Trophoblast cell (in vitro differentiated cells and primary cell): ENCODE measurements around the gene ARHGEF11.
"Not testable (repeated sequence)": the region's sequence is repeated elsewhere in the genome, so short reads cannot be mapped to it uniquely, and the experiment has no call there.

ENCODE experiments used
- DNase-seq, 2 donors: peaks; one replicate each; pipeline ENCODE4 v3.0.0-alpha.2; 2016
- H2AFZ ChIP-seq: 2 replicates; pipeline ENCODE4 v1.6.1; 2013; ENCODE audit warnings: low read length, moderate library complexity, mild to moderate bottlenecking; ENCODE audit not compliant: insufficient read depth, poor library complexity
- H2AK5ac ChIP-seq: 2 replicates; pipeline ENCODE4 v1.6.1; 2013; ENCODE audit warnings: mild to moderate bottlenecking, low read length
- H2BK120ac ChIP-seq: 2 replicates; pipeline ENCODE4 v1.6.1; 2013; ENCODE audit warnings: low read length, mild to moderate bottlenecking, moderate library complexity; ENCODE audit not compliant: insufficient read depth, poor library complexity
- H2BK12ac ChIP-seq: 2 replicates; pipeline ENCODE4 v1.6.1; 2013; ENCODE audit warnings: mild to moderate bottlenecking, low read length, moderate library complexity
- H2BK5ac ChIP-seq: 2 replicates; pipeline ENCODE4 v1.6.1; 2013; ENCODE audit warnings: low read length, low read depth, moderate library complexity, mild to moderate bottlenecking; ENCODE audit not compliant: poor library complexity
- H3K14ac ChIP-seq: 2 replicates; pipeline ENCODE4 v1.6.1; 2013; ENCODE audit warnings: mild to moderate bottlenecking, low read length
- H3K18ac ChIP-seq: 2 replicates; pipeline ENCODE4 v1.6.1; 2013; ENCODE audit warnings: mild to moderate bottlenecking, low read length
- H3K23ac ChIP-seq: 2 replicates; pipeline ENCODE4 v1.6.1; 2013; ENCODE audit warnings: low read length
- H3K27ac ChIP-seq: 2 replicates; pipeline ENCODE4 v1.5.1; 2013; ENCODE audit warnings: low read depth, mild to moderate bottlenecking, inconsistent platforms, low read length, moderate library complexity
- H3K27me3 ChIP-seq: 2 replicates; pipeline ENCODE4 v1.6.1; 2013; ENCODE audit warnings: inconsistent platforms, mild to moderate bottlenecking, low read length, moderate library complexity; ENCODE audit not compliant: insufficient read depth
- H3K36me3 ChIP-seq, 2 experiments: 1 replicate in 1 of 2; 2 replicates in 1 of 2; pipeline ENCODE4 v1.6.1; 2013; ENCODE audit warnings: low read length in 2 of 2, mild to moderate bottlenecking in 2 of 2, moderate library complexity in 1 of 2; ENCODE audit not compliant: insufficient read depth in 2 of 2, control insufficient read depth in 1 of 2
- H3K4ac ChIP-seq: 2 replicates; pipeline ENCODE4 v1.6.1; 2013; ENCODE audit warnings: low read depth, mild to moderate bottlenecking, low read length, moderate library complexity
- H3K4me1 ChIP-seq, 2 experiments: 1 replicate in 1 of 2; 2 replicates in 1 of 2; pipeline ENCODE4 v1.6.1; 2013; ENCODE audit warnings: low read length in 2 of 2, mild to moderate bottlenecking in 2 of 2, moderate library complexity in 1 of 2; ENCODE audit not compliant: insufficient read depth in 2 of 2, control insufficient read depth in 1 of 2
- H3K4me2 ChIP-seq: 2 replicates; pipeline ENCODE4 v1.6.1; 2013; ENCODE audit warnings: inconsistent platforms, mild to moderate bottlenecking, low read length, moderate library complexity
- H3K4me3 ChIP-seq: 2 replicates; pipeline ENCODE4 v1.5.1; 2013; ENCODE audit warnings: mild to moderate bottlenecking, low read depth, low read length, inconsistent platforms
- H3K79me1 ChIP-seq: one replicate; pipeline ENCODE4 v1.6.1; 2013; ENCODE audit warnings: low read length
- H3K79me2 ChIP-seq: 2 replicates; pipeline ENCODE4 v1.6.1; 2013; ENCODE audit warnings: low read length, mild to moderate bottlenecking; ENCODE audit not compliant: control insufficient read depth, insufficient read depth, poor library complexity
- H3K9ac ChIP-seq: 2 replicates; pipeline ENCODE4 v1.6.1; 2013; ENCODE audit warnings: mild to moderate bottlenecking, low read length
- H3K9me3 ChIP-seq: 2 replicates; pipeline ENCODE4 v1.6.1; 2013; ENCODE audit warnings: low read depth, mild to moderate bottlenecking, control low read depth, inconsistent platforms, low read length; ENCODE audit not compliant: insufficient read depth
- H4K12ac ChIP-seq: 2 replicates; pipeline ENCODE4 v1.6.1; 2013; ENCODE audit warnings: low read depth, mild to moderate bottlenecking, low read length, moderate library complexity
- H4K8ac ChIP-seq: 2 replicates; pipeline ENCODE4 v1.6.1; 2013; ENCODE audit warnings: low read depth, mild to moderate bottlenecking, low read length, moderate library complexity
- H4K91ac ChIP-seq: one replicate; pipeline ENCODE4 v1.6.1; 2013; ENCODE audit warnings: low read depth, mild to moderate bottlenecking, low read length, moderate library complexity
- WGBS: extraction: QIAGEN DNeasy Blood & Tissue Kit; methylation state at CpG from one replicate; pipeline ENCODE4 v1.1.7; 2013; ENCODE audit warnings: missing lambda C conversion rate; ENCODE audit not compliant: insufficient read length, insufficient coverage; ENCODE audit errors: extremely low coverage; 5-methylcytosine and 5-hydroxymethylcytosine counted together

Gene ARHGEF11

DNA sequence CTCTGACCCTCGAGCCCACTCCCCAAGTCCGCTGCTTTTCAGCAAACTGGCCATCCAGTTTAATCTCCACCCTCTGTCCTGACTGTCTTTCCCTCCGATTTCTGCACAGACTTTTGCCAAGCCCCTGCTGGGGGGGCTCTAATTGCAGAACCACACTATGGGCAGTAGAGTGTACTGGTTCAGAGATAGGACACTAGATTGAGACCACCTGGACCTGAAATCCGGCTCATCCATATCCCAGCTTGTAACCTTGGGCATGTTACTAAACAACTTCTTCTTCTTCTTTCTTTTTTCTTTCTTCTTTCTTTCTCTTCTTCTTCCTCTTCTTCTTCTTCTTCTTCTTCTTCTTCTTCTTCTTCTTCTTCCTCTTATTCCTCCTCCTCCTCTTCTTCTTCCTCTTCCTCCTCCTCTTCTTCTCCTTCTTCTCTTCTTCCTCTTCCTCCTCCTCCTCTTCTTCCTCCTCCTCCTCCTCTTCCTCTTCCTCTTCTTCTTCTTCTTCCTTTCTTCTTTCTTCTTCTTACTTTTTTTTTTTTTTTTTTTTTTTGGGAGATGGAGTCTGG, 117.4 kb downstream of the ARHGEF11 start:
- no peak overlapping the region for H2AFZ ChIP-seq
- H4K12ac ChIP-seq: no peak overlapping the region
- no peak overlapping the region for H3K27ac ChIP-seq
- H3K36me3 ChIP-seq: no peaks in the 10 kb centered on the region
- H3K27me3 ChIP-seq: peaks cover 42% of the 10 kb centered on the region
- peaks cover 7 to 8% of the 10 kb centered on the region in 2 experiments for H3K4me1 ChIP-seq
- H3K9ac ChIP-seq: no peak overlapping the region
- no CpG with 5 or more reads among the region's 4 CpGs for WGBS
- H3K9me3 ChIP-seq: no peaks in the 10 kb centered on the region
- no peak overlapping the region for H2BK12ac ChIP-seq
- H2BK5ac ChIP-seq: no peak overlapping the region
- H3K4me2 ChIP-seq: peak overlapping the region; percentile 90
- H4K8ac ChIP-seq: no peak overlapping the region
- no peak overlapping the region for H3K4me3 ChIP-seq
- no peak overlapping the region for H3K23ac ChIP-seq
- H4K91ac ChIP-seq: no peak overlapping the region
- H2BK120ac ChIP-seq: no peak overlapping the region
- H3K14ac ChIP-seq: no peak overlapping the region
- no peaks in the 10 kb centered on the region for H3K79me2 ChIP-seq
- no peak for DNase-seq
- no peak overlapping the region for H2AK5ac ChIP-seq
- no peaks in the 10 kb centered on the region for H3K79me1 ChIP-seq
- no peak overlapping the region for H3K4ac ChIP-seq
- H3K18ac ChIP-seq: no peak overlapping the region

DNA sequence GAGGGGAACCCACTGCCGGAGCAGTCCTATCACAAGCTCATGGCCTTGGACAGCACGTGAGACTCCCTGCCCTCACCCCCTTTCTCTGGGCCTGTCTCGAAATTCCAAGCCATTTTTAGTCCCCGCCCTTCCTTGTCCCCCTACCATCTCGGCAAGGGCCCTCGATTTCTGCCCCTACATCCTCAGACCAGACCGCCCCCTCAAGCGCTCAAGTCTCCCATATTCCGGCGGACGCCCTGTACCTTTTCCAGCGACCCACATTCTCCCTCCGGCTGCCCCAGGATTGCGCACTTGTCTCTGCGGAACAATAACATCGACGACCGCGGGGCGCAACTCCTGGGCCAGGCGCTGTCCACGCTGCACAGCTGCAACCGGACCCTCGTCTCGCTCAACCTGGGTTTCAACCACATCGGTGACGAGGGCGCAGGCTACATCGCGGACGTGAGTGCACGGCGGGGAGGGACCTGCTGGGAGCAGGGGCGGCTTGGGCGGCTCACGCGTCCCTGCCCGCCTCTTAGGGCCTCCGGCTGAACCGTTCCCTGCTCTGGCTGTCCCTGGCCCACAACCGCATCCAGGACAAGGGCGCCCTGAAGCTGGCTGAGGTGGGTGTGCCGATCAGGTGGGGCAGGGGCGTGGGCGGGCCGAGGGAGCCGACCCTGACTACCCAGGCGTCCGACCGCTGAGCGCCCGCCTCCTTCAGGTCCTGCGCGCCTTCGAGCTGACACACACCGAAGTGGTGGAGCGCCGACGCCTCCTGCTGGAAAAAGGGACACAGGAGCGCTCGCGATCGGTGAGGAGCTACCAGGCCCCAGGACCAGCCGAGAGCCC, 118.1 kb downstream of the ARHGEF11 start:
- peaks cover 49% of the 10 kb centered on the region for H3K27me3 ChIP-seq
- whole genome bisulfite sequencing: no CpG with 5 or more reads among the region's 64 CpGs
- H3K18ac ChIP-seq: no peak overlapping the region
- H3K36me3 ChIP-seq: no peaks in the 10 kb centered on the region
- H3K4me3 ChIP-seq: peak overlapping the region; percentile 33
- H2BK5ac ChIP-seq: no peak overlapping the region
- H3K9ac ChIP-seq: no peak overlapping the region
- H3K79me2 ChIP-seq: no peaks in the 10 kb centered on the region
- no peak overlapping the region for H4K12ac ChIP-seq
- no peaks in the 10 kb centered on the region for H3K79me1 ChIP-seq
- H2AK5ac ChIP-seq: no peak overlapping the region
- peak overlapping the region; percentile 90 for H3K4me2 ChIP-seq
- H2BK12ac ChIP-seq: no peak overlapping the region
- H3K4ac ChIP-seq: no peak overlapping the region
- no peak overlapping the region for H3K14ac ChIP-seq
- H3K23ac ChIP-seq: no peak overlapping the region
- no peak overlapping the region for H2BK120ac ChIP-seq
- no peak overlapping the region for H2AFZ ChIP-seq
- peaks cover 7 to 8% of the 10 kb centered on the region in 2 experiments for H3K4me1 ChIP-seq
- no peak overlapping the region for H3K27ac ChIP-seq
- no peak overlapping the region for H4K8ac ChIP-seq
- H4K91ac ChIP-seq: no peak overlapping the region
- DNase-seq: peak; percentile 64 to 82
- H3K9me3 ChIP-seq: peaks cover 2% of the 10 kb centered on the region

DNA sequence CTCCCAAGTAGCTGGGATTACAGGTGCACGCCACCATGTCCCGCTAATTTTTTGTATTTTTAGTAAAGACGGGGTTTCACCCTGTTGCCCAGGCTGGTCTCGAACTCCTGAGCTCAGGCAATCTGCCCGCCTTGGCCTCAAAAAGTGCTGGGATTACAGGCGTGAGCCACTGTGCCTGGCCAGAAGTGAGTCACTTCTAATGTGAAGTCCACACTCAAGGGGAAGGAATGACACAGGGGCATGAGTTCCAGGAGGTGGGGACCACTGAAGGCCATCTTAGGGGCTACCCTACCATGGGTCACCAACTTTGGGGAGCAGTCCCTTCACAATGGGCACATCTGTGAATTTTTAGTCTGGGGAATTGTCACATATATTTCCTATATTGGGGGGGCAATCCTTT, 118.8 kb downstream of the ARHGEF11 start:
- H2AK5ac ChIP-seq, H3K4me3 ChIP-seq, H3K4me2 ChIP-seq, H3K27ac ChIP-seq, H3K79me1 ChIP-seq, H3K36me3 ChIP-seq, H3K79me2 ChIP-seq, H3K4ac ChIP-seq, DNase-seq, H3K9me3 ChIP-seq, H4K8ac ChIP-seq, H2AFZ ChIP-seq, H3K23ac ChIP-seq, H3K14ac ChIP-seq, H2BK120ac ChIP-seq, H3K9ac ChIP-seq, H4K91ac ChIP-seq, H2BK12ac ChIP-seq, H2BK5ac ChIP-seq, H3K4me1 ChIP-seq, H3K18ac ChIP-seq, H4K12ac ChIP-seq: not testable (repeated sequence)
- peaks cover 56% of the 10 kb centered on the region for H3K27me3 ChIP-seq
- no CpG with 5 or more reads among the region's 6 CpGs for WGBS

DNA sequence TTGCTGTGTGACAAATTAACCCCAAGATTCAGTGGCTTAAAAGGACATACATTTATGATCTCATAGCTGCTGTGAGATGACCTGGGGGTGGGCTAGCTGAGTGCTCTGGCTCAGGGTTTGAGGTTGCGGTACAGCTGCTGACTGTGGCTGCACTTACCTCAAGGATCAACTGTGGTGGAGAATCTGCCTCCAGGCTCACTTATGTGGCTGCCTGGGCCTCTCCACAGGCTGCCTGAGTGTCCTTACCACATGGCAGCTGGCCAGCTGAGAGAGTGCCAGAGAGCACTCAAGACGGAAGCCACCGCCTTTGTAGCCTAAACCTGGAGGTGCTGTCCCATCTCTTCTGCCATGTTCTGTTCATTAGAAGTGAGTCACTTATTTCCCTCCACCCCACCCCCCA, 119.4 kb downstream of the ARHGEF11 start:
- Histone ChIP-seq H4K12ac (no peak overlapping the region), H3K9ac (no peak overlapping the region), H3K4me2 (no peak overlapping the region), H2BK12ac (no peak overlapping the region), H3K4me3 (no peak overlapping the region), H3K79me2 (no peaks in the 10 kb centered on the region), H3K4me1 (peaks cover 7 to 8% of the 10 kb centered on the region in 2 experiments), H2AK5ac (no peak overlapping the region), H3K27ac (no peak overlapping the region), H2BK120ac (no peak overlapping the region), H3K4ac (no peak overlapping the region), H3K23ac (no peak overlapping the region), H2AFZ (no peak overlapping the region), H3K18ac (no peak overlapping the region), H3K36me3 (no peaks in the 10 kb centered on the region), H2BK5ac (no peak overlapping the region), H3K9me3 (peaks cover 4% of the 10 kb centered on the region), H3K79me1 (no peaks in the 10 kb centered on the region), H3K14ac (no peak overlapping the region), H3K27me3 (peaks cover 61% of the 10 kb centered on the region), H4K91ac (no peak overlapping the region), H4K8ac (no peak overlapping the region)
- WGBS: no CpG with 5 or more reads among the region's 3 CpGs
- no peak for DNase-seq
